Hematopoietic multipotent progenitor cell treated with erythropoietin and hydrocortisone succinate and interleukin-3 and kit ligand, for 6 days (in vitro differentiated cells): ENCODE results near the gene SETD2.

Source experiments
- DNase-seq: peaks from one replicate; pipeline ENCODE4 v3.0.0-alpha.2; 2015

Gene SETD2

GRCh38 chr3:47007001-47007400 is 156.9 kb downstream of the SETD2 start:
- no peak for DNase-seq

- DNase-seq = no peak
Measured at GRCh38 chr3:47006145-47006651, 157.7 kb downstream of the SETD2 start.

- no peak for DNase-seq
Measured at GRCh38 chr3:47005212-47006144, 158.4 kb downstream of the SETD2 start.

DNA sequence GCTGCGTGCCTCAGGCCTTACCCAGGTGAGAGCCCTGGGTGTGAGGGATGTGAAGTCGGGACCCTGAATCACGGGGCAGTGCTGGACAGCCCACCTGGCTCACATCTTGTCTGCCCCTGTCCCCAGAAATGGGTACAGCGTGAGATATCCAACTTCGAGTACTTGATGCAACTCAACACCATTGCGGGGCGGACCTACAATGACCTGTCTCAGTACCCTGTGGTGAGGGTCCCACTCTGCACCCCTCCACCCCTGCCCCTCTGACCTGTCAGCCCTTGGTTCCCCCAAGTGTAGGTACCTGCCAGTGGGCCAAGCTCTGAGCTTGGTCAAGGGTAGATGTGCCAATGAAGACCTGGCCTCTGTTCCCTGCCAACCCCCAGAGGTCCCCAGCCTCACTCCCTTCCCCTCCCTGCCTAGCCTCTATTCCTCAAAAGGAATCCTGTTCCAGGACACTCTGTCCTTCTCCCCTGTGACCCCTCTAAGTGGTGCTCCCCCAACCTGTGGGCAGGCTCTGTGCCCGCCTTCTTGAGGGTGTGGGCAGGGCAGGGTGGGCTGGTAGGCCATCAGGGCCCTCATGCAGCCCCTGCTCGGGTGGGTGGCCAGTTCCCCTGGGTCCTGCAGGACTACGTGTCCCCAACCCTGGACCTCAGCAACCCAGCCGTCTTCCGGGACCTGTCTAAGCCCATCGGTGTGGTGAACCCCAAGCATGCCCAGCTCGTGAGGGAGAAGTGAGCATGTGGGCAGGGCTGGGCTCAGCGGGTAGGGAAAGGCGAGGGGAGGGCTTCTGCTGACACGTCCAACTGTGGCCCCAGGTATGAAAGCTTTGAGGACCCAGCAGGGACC is 159.3 kb downstream of the SETD2 start:
- DNase-seq = no peak

GRCh38 chr3:47003461-47004368 is 160.2 kb downstream of the SETD2 start:
- DNase-seq = no peak

- DNase-seq = no peak
Measured at GRCh38 chr3:47003056-47003410, 160.9 kb downstream of the SETD2 start.

DNA sequence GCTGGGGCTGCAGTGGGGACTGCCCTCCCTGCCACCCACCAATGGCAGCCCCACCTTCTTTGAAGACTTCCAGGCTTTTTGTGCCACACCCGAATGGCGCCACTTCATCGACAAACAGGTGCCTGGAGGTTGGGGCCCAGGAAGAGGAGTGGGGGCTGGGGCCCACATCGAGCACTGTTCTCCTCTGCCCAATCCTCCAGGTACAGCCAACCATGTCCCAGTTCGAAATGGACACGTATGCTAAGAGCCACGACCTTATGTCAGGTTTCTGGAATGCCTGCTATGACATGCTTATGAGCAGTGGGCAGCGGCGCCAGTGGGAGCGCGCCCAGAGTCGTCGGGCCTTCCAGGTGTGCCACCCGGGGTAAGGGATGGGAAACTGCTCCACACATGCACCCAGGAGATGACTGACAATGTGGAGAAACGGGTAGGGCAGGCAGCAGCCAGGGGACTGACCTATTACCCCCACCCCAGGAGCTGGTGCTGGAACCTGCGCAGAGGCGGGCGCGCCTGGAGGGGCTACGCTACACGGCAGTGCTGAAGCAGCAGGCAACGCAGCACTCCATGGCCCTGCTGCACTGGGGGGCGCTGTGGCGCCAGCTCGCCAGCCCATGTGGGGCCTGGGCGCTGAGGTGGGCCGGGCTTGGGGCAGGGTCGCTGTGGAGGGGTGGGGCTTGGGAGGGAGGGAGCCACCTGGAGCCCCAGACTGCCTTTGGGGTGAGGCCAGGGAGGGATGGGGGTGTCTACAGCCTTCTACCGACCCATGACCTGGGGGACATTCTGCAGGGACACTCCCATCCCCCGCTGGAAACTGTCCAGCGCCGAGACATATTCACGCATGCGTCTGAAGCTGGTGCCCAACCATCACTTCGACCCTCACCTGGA is 161.5 kb downstream of the SETD2 start:
- DNase-seq = no peak

- DNase-seq = no peak
Measured at GRCh38 chr3:47001731-47002170, 162.2 kb downstream of the SETD2 start.

GRCh38 chr3:47000922-47001730 is 162.8 kb downstream of the SETD2 start:
- no peak for DNase-seq

- DNase-seq = no peak
Measured at GRCh38 chr3:47000198-47000815, 163.6 kb downstream of the SETD2 start.

DNA sequence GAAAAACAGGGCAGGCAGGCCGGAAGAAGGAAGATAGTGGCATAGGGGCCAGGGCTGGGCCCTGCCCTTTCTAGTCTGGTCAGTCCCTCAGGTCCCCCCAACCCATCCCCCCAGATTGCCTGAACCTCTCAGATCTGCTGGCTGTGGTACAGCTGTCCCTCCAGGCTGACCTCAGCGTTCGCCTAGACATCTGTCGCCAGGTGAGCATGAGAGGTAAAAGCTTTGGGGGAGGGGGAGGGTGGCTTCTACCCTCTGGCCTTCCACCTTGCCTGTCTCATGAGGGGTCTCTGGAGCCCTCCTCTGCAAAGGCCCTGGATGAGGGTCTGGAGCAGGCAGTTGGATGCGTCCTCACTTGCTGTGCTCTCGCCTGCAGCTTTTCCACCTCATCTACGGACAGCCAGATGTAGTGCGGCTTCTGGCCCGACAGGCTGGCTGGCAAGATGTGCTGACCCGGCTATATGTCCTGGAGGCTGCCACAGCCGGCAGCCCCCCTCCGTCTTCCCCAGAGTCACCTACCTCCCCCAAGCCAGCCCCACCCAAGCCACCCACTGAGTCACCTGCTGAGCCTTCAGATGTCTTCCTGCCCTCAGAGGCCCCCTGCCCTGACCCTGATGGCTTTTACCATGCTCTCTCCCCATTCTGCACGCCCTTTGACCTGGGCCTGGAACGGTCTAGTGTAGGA is 164.3 kb downstream of the SETD2 start:
- no peak for DNase-seq

- DNase-seq = no peak
Measured at GRCh38 chr3:46998852-46999515, 164.9 kb downstream of the SETD2 start.

GRCh38 chr3:46998121-46998851 is 165.6 kb downstream of the SETD2 start:
- DNase-seq = peak; percentile 78

GRCh38 chr3:46997453-46998091 is 166.3 kb downstream of the SETD2 start:
- no peak for DNase-seq

GRCh38 chr3:46996689-46997452 is 167.0 kb downstream of the SETD2 start:
- no peak for DNase-seq

DNA sequence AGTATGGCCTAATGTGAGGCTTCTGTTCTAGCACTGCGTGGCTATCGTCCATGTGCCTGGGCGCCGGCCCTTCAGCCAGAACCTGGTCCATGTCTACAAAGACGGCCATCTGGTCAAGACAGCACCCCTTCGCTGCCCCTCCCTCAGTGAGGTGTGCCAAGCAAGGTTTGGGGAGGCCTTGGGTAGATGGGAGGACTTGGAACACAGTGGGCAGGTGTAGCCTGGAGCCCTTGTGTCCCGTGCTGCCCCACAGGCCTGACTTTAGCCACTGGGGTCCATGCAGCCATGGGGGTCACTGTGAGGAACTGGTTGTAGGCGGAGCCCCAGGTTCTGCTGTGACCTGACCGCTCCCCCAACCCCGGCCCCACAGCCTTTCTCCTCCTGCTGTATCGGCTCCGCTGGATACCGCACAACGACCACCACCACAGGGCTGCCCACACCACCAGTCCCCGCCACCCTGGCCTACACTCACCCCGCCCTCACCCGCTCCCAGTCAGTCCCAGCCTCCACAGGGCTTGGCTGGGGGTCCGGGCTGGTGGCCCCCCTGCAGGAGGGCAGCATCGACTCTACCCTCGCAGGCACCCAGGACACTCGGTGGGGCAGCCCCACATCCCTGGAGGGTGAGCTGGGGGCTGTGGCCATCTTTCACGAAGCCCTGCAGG is 167.9 kb downstream of the SETD2 start:
- no peak for DNase-seq
